HepG2 (cell line): Measurements from ENCODE around the gene CHST11.

Source experiments
- ETS1 ChIP-seq: sonication (generic); formaldehyde crosslinking; IDR thresholded peaks from 2 replicates; pipeline ENCODE4 v1.4.0; 2020; ENCODE audit warnings: missing genetic modification reagents
- HNRNPL ChIP-seq: fragments of 200-400 bp; formaldehyde crosslinking; IDR thresholded peaks from 2 replicates; pipeline ENCODE4 v1.6.1; 2017; ENCODE audit warnings: mild to moderate bottlenecking, low read depth, low read length
- PBX3 ChIP-seq: sonication (generic); formaldehyde crosslinking; IDR thresholded peaks from 2 replicates; pipeline ENCODE4 v1.8.1; 2023; ENCODE audit warnings: missing genetic modification reagents, inconsistent platforms, borderline replicate concordance

GRCh38 chr12:104533134-104533533, 76.4 kb downstream of the CHST11 start:
- TF ChIP-seq HNRNPL (no peak), PBX3 (CRISPR knock-in tag) (no peak), ETS1 (no peak)
